T-helper 17 cell (primary cell): Measurements from ENCODE around the gene CAMSAP3. TPM values are rescaled to one million over a fixed set of nuclear protein-coding genes. Genes with fewer than 3 reads are reported as not detected.
"Not testable (repeated sequence)": the region's sequence is repeated elsewhere in the genome, so short reads cannot be mapped to it uniquely, and the experiment has no call there.

ENCODE experiments used
- ATAC-seq: fragments of 150-1000 bp; cut with Tn5 transposase; 2 replicates; pipeline ENCODE4 v1.10.0; 2021; ENCODE audit warnings: mild to moderate bottlenecking, moderate library complexity
- DNase-seq, 3 donors: peaks; one replicate each; pipeline versions ENCODE4 v3.0.0 to v3.0.0-alpha.2; 2020 to 2021
- H3K9me3 ChIP-seq: one replicate; pipeline ENCODE4 v1.7.0; 2013; ENCODE audit warnings: low read length, mild to moderate bottlenecking; ENCODE audit not compliant: control insufficient read depth, poor library complexity, severe bottlenecking
- H3K27ac Mint-ChIP-seq: one replicate; pipeline ENCODE4 v1.8.0; 2022; ENCODE audit warnings: mild to moderate bottlenecking, moderate library complexity, mixed read lengths
- H3K27me3 Mint-ChIP-seq: one replicate; pipeline ENCODE4 v1.8.0; 2022; ENCODE audit warnings: mixed read lengths
- H3K36me3 Mint-ChIP-seq: one replicate; pipeline ENCODE4 v1.8.0; 2022; ENCODE audit warnings: low read depth, mixed read lengths
- H3K4me1 Mint-ChIP-seq: one replicate; pipeline ENCODE4 v1.8.0; 2022; ENCODE audit warnings: mild to moderate bottlenecking, mixed read lengths
- H3K4me3 Mint-ChIP-seq: one replicate; pipeline ENCODE4 v1.8.0; 2022; ENCODE audit warnings: mild to moderate bottlenecking, moderate library complexity, mixed read lengths
- total RNA-seq, 4 donors: library from RNA in 2 of 4; stranded (reverse) in 2 of 4; gene quantifications; one replicate each; pipeline ENCODE4 v1.2.3 and lab custom pipeline; 2022 to 2026

Gene CAMSAP3
- total RNA-seq, 2 donors from 2014 or later, result 0.12 to 0.44 TPM

- Mint-ChIP-seq H3K27ac (no peak overlapping the region), H3K27me3 (no peaks in the 10 kb centered on the region), H3K36me3 (peaks cover 3% of the 10 kb centered on the region), H3K4me1 (no peaks in the 10 kb centered on the region), H3K4me3 (no peak overlapping the region)
- no peaks in the 10 kb centered on the region for H3K9me3 ChIP-seq
- no peak for DNase-seq
- no peak for ATAC-seq
Observed at GRCh38 chr19:7560255-7560654, 35.4 kb upstream of the CAMSAP3 start.

- DNase-seq (no peak), ATAC-seq (no peak)
- no peaks in the 10 kb centered on the region for H3K9me3 ChIP-seq
- Mint-ChIP-seq H3K27ac (no peak overlapping the region), H3K36me3 (peaks cover 3% of the 10 kb centered on the region), H3K4me3 (no peak overlapping the region), H3K4me1 (no peaks in the 10 kb centered on the region), H3K27me3 (no peaks in the 10 kb centered on the region)
Observed at GRCh38 chr19:7561325-7561724, 34.3 kb upstream of the CAMSAP3 start.

- no peaks in the 10 kb centered on the region for H3K27me3 Mint-ChIP-seq
- H3K9me3 ChIP-seq, result no peaks in the 10 kb centered on the region
- H3K36me3 Mint-ChIP-seq, result peaks cover 3% of the 10 kb centered on the region
- H3K4me3 Mint-ChIP-seq, result no peak overlapping the region
- H3K4me1 Mint-ChIP-seq, result no peaks in the 10 kb centered on the region
- H3K27ac Mint-ChIP-seq, result no peak overlapping the region
- DNase-seq, result no peak
- no peak for ATAC-seq
Observed at GRCh38 chr19:7562646-7563393, 32.8 kb upstream of the CAMSAP3 start.

GRCh38 chr19:7564866-7565265 lies 30.8 kb upstream of the CAMSAP3 start:
- H3K4me3 Mint-ChIP-seq, result no peak overlapping the region
- no peak overlapping the region for H3K27ac Mint-ChIP-seq
- no peak for ATAC-seq
- no peaks in the 10 kb centered on the region for H3K9me3 ChIP-seq
- no peaks in the 10 kb centered on the region for H3K4me1 Mint-ChIP-seq
- H3K27me3 Mint-ChIP-seq, result no peaks in the 10 kb centered on the region
- H3K36me3 Mint-ChIP-seq, result no peaks in the 10 kb centered on the region
- DNase-seq, result no peak

- no peaks in the 10 kb centered on the region for H3K9me3 ChIP-seq
- H3K36me3 Mint-ChIP-seq, result no peaks in the 10 kb centered on the region
- ATAC-seq, result no peak
- no peaks in the 10 kb centered on the region for H3K4me1 Mint-ChIP-seq
- H3K27me3 Mint-ChIP-seq, result no peaks in the 10 kb centered on the region
- no peak overlapping the region for H3K4me3 Mint-ChIP-seq
- H3K27ac Mint-ChIP-seq, result no peak overlapping the region
- no peak for DNase-seq
Observed at GRCh38 chr19:7565332-7565731, 30.3 kb upstream of the CAMSAP3 start.

- Mint-ChIP-seq H3K4me1 (no peaks in the 10 kb centered on the region), H3K4me3 (no peak overlapping the region), H3K36me3 (no peaks in the 10 kb centered on the region), H3K27me3 (peaks cover 14% of the 10 kb centered on the region), H3K27ac (no peak overlapping the region)
- ATAC-seq (no peak), DNase-seq (no peak)
- no peaks in the 10 kb centered on the region for H3K9me3 ChIP-seq
Observed at GRCh38 chr19:7570761-7571160, 24.9 kb upstream of the CAMSAP3 start.

GRCh38 chr19:7575434-7576040 lies 20.1 kb upstream of the CAMSAP3 start:
- Mint-ChIP-seq H3K27me3 (peaks cover 25% of the 10 kb centered on the region), H3K36me3 (no peaks in the 10 kb centered on the region), H3K27ac (no peak overlapping the region), H3K4me3 (no peak overlapping the region), H3K4me1 (peaks cover 3% of the 10 kb centered on the region)
- H3K9me3 ChIP-seq, result no peaks in the 10 kb centered on the region
- ATAC-seq (no peak), DNase-seq (no peak)

- not testable (repeated sequence) for H3K4me1 Mint-ChIP-seq, ATAC-seq, H3K9me3 ChIP-seq, H3K27ac Mint-ChIP-seq, H3K4me3 Mint-ChIP-seq, H3K36me3 Mint-ChIP-seq, DNase-seq
- H3K27me3 Mint-ChIP-seq, result peaks cover 26% of the 10 kb centered on the region
Observed at GRCh38 chr19:7577422-7577821, 18.2 kb upstream of the CAMSAP3 start.

- H3K4me3 Mint-ChIP-seq, result no peak overlapping the region
- no peak overlapping the region for H3K27ac Mint-ChIP-seq
- no peaks in the 10 kb centered on the region for H3K9me3 ChIP-seq
- peaks cover 6% of the 10 kb centered on the region for H3K4me1 Mint-ChIP-seq
- no peak for ATAC-seq
- peaks cover 30% of the 10 kb centered on the region for H3K27me3 Mint-ChIP-seq
- H3K36me3 Mint-ChIP-seq, result no peaks in the 10 kb centered on the region
- no peak for DNase-seq
Observed at GRCh38 chr19:7578127-7578526, 17.5 kb upstream of the CAMSAP3 start.

- Mint-ChIP-seq H3K27ac (no peak overlapping the region), H3K4me1 (peaks cover 6% of the 10 kb centered on the region), H3K4me3 (no peak overlapping the region), H3K36me3 (no peaks in the 10 kb centered on the region), H3K27me3 (peaks cover 25% of the 10 kb centered on the region)
- H3K9me3 ChIP-seq, result no peaks in the 10 kb centered on the region
- DNase-seq (no peak), ATAC-seq (no peak)
Observed at GRCh38 chr19:7579182-7579581, 16.5 kb upstream of the CAMSAP3 start.

- no peaks in the 10 kb centered on the region for H3K36me3 Mint-ChIP-seq
- H3K4me3 Mint-ChIP-seq, result no peak overlapping the region
- DNase-seq, result no peak
- no peaks in the 10 kb centered on the region for H3K9me3 ChIP-seq
- H3K27me3 Mint-ChIP-seq, result peaks cover 16% of the 10 kb centered on the region
- H3K27ac Mint-ChIP-seq, result no peak overlapping the region
- no peak for ATAC-seq
- peaks cover 6% of the 10 kb centered on the region for H3K4me1 Mint-ChIP-seq
Observed at GRCh38 chr19:7582446-7582845, 13.2 kb upstream of the CAMSAP3 start.

GRCh38 chr19:7589822-7590221 lies 5.8 kb upstream of the CAMSAP3 start:
- no peak for ATAC-seq
- Mint-ChIP-seq H3K36me3 (peaks cover 2% of the 10 kb centered on the region), H3K27ac (no peak overlapping the region), H3K4me1 (peaks cover 2% of the 10 kb centered on the region), H3K4me3 (no peak overlapping the region), H3K27me3 (peaks cover 27% of the 10 kb centered on the region)
- no peak for DNase-seq
- H3K9me3 ChIP-seq, result no peaks in the 10 kb centered on the region

GRCh38 chr19:7590256-7590655 lies 5.4 kb upstream of the CAMSAP3 start:
- Mint-ChIP-seq H3K27me3 (peaks cover 28% of the 10 kb centered on the region), H3K36me3 (peaks cover 4% of the 10 kb centered on the region)

More at GRCh38 chr19:7590256-7590655, 5.4 kb upstream of the CAMSAP3 start:
- Mint-ChIP-seq H3K27ac (no peak overlapping the region), H3K4me3 (no peak overlapping the region), H3K4me1 (peaks cover 5% of the 10 kb centered on the region)
- no peaks in the 10 kb centered on the region for H3K9me3 ChIP-seq
- ATAC-seq (no peak), DNase-seq (no peak)
